ENCODE measurements around the gene RNASEH1. TPM values are rescaled to one million over a fixed set of nuclear protein-coding genes. Genes with fewer than 3 reads are reported as not detected.

Gene RNASEH1
- total and polyA plus RNA-seq, 2 of the 13 experiments (the other 11 are each of a cell fraction or from before 2014, with no cell fraction given) = 14.5 to 57.4 TPM

DNA sequence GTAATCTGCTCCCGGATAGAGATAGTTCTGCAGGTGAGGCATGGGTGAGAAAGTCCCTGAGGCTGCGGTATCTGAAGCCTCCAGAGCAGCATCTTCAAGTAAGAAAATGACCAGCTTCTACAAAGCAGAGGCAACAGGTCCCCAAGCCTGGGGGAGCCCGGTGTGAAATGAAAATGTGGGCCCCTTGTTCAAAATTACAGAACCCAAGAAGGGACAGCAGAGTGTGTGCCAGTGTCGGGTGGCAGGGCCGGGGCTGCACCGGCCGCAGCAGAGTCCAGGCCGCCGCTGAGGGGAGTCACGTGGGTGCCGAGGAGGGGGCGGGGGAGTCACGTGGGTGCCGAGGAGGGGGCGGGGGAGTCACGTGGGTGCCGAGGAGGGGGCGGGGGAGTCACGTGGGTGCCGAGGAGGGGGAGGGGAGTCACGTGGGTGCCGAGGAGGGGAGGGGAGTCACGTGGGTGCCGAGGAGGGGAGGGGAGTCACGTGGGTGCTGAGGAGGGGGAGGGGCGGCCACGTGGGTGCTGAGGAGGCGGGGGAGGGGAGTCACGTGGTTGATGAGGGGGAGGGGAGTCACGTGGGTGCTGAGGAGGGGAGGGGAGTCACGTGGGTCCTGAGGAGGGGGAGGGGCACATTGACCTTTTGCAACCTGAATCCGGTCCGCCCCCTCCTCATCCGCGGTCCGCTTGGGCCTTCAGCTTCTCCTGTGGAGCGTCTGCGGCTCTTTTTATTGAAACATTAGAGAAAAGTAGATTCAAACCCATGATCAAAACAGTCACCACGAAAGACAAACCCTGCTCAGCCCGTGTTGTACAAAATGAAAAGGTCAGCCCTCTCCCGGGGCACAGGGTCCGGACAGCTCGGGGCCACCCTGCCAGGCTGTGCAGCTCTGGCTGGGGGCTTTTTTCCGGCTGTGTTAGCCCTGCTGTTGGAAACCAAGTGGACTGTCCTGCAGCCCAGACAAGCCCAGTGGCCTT, 47.1 kb upstream of the RNASEH1 start (continued):
- TF ChIP-seq, protein P1, sequence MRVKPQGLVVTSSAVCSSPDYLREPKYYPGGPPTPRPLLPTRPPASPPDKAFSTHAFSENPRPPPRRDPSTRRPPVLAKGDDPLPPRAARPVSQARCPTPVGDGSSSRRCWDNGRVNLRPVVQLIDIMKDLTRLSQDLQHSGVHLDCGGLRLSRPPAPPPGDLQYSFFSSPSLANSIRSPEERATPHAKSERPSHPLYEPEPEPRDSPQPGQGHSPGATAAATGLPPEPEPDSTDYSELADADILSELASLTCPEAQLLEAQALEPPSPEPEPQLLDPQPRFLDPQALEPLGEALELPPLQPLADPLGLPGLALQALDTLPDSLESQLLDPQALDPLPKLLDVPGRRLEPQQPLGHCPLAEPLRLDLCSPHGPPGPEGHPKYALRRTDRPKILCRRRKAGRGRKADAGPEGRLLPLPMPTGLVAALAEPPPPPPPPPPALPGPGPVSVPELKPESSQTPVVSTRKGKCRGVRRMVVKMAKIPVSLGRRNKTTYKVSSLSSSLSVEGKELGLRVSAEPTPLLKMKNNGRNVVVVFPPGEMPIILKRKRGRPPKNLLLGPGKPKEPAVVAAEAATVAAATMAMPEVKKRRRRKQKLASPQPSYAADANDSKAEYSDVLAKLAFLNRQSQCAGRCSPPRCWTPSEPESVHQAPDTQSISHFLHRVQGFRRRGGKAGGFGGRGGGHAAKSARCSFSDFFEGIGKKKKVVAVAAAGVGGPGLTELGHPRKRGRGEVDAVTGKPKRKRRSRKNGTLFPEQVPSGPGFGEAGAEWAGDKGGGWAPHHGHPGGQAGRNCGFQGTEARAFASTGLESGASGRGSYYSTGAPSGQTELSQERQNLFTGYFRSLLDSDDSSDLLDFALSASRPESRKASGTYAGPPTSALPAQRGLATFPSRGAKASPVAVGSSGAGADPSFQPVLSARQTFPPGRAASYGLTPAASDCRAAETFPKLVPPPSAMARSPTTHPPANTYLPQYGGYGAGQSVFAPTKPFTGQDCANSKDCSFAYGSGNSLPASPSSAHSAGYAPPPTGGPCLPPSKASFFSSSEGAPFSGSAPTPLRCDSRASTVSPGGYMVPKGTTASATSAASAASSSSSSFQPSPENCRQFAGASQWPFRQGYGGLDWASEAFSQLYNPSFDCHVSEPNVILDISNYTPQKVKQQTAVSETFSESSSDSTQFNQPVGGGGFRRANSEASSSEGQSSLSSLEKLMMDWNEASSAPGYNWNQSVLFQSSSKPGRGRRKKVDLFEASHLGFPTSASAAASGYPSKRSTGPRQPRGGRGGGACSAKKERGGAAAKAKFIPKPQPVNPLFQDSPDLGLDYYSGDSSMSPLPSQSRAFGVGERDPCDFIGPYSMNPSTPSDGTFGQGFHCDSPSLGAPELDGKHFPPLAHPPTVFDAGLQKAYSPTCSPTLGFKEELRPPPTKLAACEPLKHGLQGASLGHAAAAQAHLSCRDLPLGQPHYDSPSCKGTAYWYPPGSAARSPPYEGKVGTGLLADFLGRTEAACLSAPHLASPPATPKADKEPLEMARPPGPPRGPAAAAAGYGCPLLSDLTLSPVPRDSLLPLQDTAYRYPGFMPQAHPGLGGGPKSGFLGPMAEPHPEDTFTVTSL (CRISPR knock-in tag; IDR thresholded peaks at IDR 0.05; ENCODE audit: borderline replicate concordance) = peak; percentile 45; the same call in 1 of the 2 replicates
- TF ChIP-seq CEBPG (CRISPR knock-in tag; IDR thresholded peaks at IDR 0.05) = 0 out of 2 replicates have a peak, but pooled peaks have one; percentile 12
- TF ChIP-seq YEATS2 (CRISPR knock-in tag; IDR thresholded peaks at IDR 0.05; ENCODE audit: borderline replicate concordance) = peak; percentile 59; the same call in 1 of the 2 replicates
- TF ChIP-seq ZBTB1 (CRISPR knock-in tag; IDR thresholded peaks at IDR 0.05; ENCODE audit: borderline replicate concordance) = no peak
- TF ChIP-seq KDM3A (CRISPR knock-in tag; IDR thresholded peaks at IDR 0.05; ENCODE audit: low read depth) = no peak
- no peak for TF ChIP-seq CAMTA2 (CRISPR knock-in tag; IDR thresholded peaks at IDR 0.05; ENCODE audit: borderline replicate concordance)
- TF ChIP-seq CREB1 (IDR thresholded peaks at IDR 0.05) = no peak
- no peak for TF ChIP-seq CREB1 (CRISPR knock-in tag; IDR thresholded peaks at IDR 0.05)
- no peak for TF ChIP-seq SNRNP70 (IDR thresholded peaks at IDR 0.05; ENCODE audit: low read depth, low read length)
- no peak for TF ChIP-seq ARID3A (IDR thresholded peaks at IDR 0.05; ENCODE audit: low read depth, low read length)
- no peak for TF ChIP-seq HDAC2 (CRISPR knock-in tag; IDR thresholded peaks at IDR 0.05)
- TF ChIP-seq KLF9 (CRISPR knock-in tag; IDR thresholded peaks at IDR 0.05; ENCODE audit: low read depth) = no peak
- TF ChIP-seq, protein P2, sequence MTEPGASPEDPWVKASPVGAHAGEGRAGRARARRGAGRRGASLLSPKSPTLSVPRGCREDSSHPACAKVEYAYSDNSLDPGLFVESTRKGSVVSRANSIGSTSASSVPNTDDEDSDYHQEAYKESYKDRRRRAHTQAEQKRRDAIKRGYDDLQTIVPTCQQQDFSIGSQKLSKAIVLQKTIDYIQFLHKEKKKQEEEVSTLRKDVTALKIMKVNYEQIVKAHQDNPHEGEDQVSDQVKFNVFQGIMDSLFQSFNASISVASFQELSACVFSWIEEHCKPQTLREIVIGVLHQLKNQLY (CRISPR knock-in tag; IDR thresholded peaks at IDR 0.05) = no peak
- no peak for TF ChIP-seq ZNF558 (CRISPR knock-in tag; IDR thresholded peaks at IDR 0.05; ENCODE audit: borderline replicate concordance)
- no peak for TF ChIP-seq ZNF205 (CRISPR knock-in tag; IDR thresholded peaks at IDR 0.05)
- TF ChIP-seq ZNF550 (CRISPR knock-in tag; IDR thresholded peaks at IDR 0.05; ENCODE audit: borderline replicate concordance) = no peak
- no peak for TF ChIP-seq RFXANK (CRISPR knock-in tag; IDR thresholded peaks at IDR 0.05)
- peak; percentile 76 for TF ChIP-seq RARA (CRISPR knock-in tag; IDR thresholded peaks at IDR 0.05)
- no peak; the same call in 1 of the 2 replicates for TF ChIP-seq NFKB2 (CRISPR knock-in tag; IDR thresholded peaks at IDR 0.05; ENCODE audit: borderline replicate concordance)
- TF ChIP-seq, protein P3, sequence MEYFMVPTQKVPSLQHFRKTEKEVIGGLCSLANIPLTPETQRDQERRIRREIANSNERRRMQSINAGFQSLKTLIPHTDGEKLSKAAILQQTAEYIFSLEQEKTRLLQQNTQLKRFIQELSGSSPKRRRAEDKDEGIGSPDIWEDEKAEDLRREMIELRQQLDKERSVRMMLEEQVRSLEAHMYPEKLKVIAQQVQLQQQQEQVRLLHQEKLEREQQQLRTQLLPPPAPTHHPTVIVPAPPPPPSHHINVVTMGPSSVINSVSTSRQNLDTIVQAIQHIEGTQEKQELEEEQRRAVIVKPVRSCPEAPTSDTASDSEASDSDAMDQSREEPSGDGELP (IDR thresholded peaks at IDR 0.05; ENCODE audit: borderline replicate concordance, low read depth) = peak; percentile 24; the same call in 1 of the 2 replicates
- no peak for TF ChIP-seq ISX (CRISPR knock-in tag; conservative IDR thresholded peaks at IDR 0.05)

All from HepG2 (cell line).